Esophagus squamous epithelium (tissue), 5 donors: ENCODE data around the gene HBZ. TPM values are rescaled to one million over a fixed set of nuclear protein-coding genes. Genes with fewer than 3 reads are reported as not detected.

Experiments used
- DNase-seq: peaks from one replicate; lab custom pipeline; 2025; lab: John Stamatoyannopoulos, UW
- H3K27ac ChIP-seq, 4 donors: fragments of 200-600 bp; sonication (generic); one replicate each; pipeline ENCODE4 v1.5.1; 2016 to 2019; ENCODE audit warnings: mild to moderate bottlenecking in 1 of 4
- H3K27me3 ChIP-seq, 4 donors: fragments of 200-600 bp; sonication (generic); 1 replicate in 3 of 4; 2 replicates in 1 of 4; pipeline versions ENCODE4 v1.5.1 to v1.6.0; 2017 to 2021; ENCODE audit warnings: antibody characterized with exemption in 1 of 4
- H3K36me3 ChIP-seq, 3 donors: fragments of 200-600 bp; sonication (generic); one replicate each; pipeline ENCODE4 v1.5.1; 2016 to 2019
- H3K4me1 ChIP-seq, 3 donors: fragments of 200-600 bp; sonication (generic); one replicate each; pipeline ENCODE4 v1.5.1; 2017 to 2019
- H3K4me3 ChIP-seq, 4 donors: fragments of 200-600 bp; sonication (generic); 1 replicate in 3 of 4; 2 replicates in 1 of 4; pipeline ENCODE4 v1.5.1; 2016 to 2019; ENCODE audit warnings: mild to moderate bottlenecking in 2 of 4, moderate library complexity in 1 of 4
- H3K9me3 ChIP-seq, 3 donors: fragments of 200-600 bp; sonication (generic); one replicate each; pipeline ENCODE4 v1.5.1; 2016 to 2019
- CTCF ChIP-seq, 6 experiments: fragments of 450-650 bp in 4 of 6; fragments of 200-600 bp in 2 of 6; sonication (generic) in 2 of 6; IDR thresholded peaks; one replicate each; pipeline ENCODE4 v1.5.1; 2016 to 2019; ENCODE audit warnings: antibody characterized with exemption in 6 of 6, mild to moderate bottlenecking in 4 of 6, moderate library complexity in 4 of 6
- POLR2A ChIP-seq, 4 donors: fragments of 450-650 bp; IDR thresholded peaks; one replicate each; pipeline ENCODE4 v1.6.1; 2017; ENCODE audit warnings: antibody characterized with exemption in 4 of 4, mild to moderate bottlenecking in 4 of 4, moderate library complexity in 3 of 4
- WGBS, 2 donors: methylation state at CpG; one replicate each; pipeline ENCODE4 v1.1.5; 2018; 5-methylcytosine and 5-hydroxymethylcytosine counted together
- intact Hi-C: fragments of 100-400 bp; cut with DNase I; formaldehyde crosslinking; loops from one replicate; pipeline ENCODE4 v1.15.0; 2022
- total RNA-seq, 4 donors: library from RNA; depleted of rRNA; stranded (reverse); fragments of >200 nt; gene quantifications; one replicate each; pipeline ENCODE4 v1.1.0, GENCODE V29; 2016
- donor health status: DM: yes; HTN: yes; CAD: no.

Gene HBZ
- total RNA-seq, 4 donors from 2014 or later: not detected

- Histone ChIP-seq H3K4me1 (peaks cover 15 to 21% (median 17%) of the 10 kb centered on the region in 3 donors), H3K4me3 (peak overlapping the region in 1 of 4 donors; percentile 34), H3K27ac (no peak overlapping the region), H3K27me3 (peaks cover 7 to 85% (median 32%) of the 10 kb centered on the region in 4 donors), H3K9me3 (no peaks in the 10 kb centered on the region), H3K36me3 (no peaks in the 10 kb centered on the region)
- WGBS, 2 donors: 0% methylated on average over 2 of the region's 77 CpGs; no CpG with 5 or more reads in 1 of the 2 donors
- intact Hi-C loops: no loop called here
- DNase-seq: no peak
- no peak for TF ChIP-seq POLR2A (IDR thresholded peaks at IDR 0.05)
These were observed 12.5 kb downstream of the HBZ start for GRCh38 chr16:164827-165538.

- H3K36me3 ChIP-seq: no peaks in the 10 kb centered on the region
- peaks cover 15 to 21% (median 17%) of the 10 kb centered on the region in 3 donors for H3K4me1 ChIP-seq
- H3K27me3 ChIP-seq: peaks cover 7 to 87% (median 36%) of the 10 kb centered on the region in 4 donors
- no peak within 1 kb of the TSS for H3K27ac ChIP-seq
- TF ChIP-seq CTCF (IDR thresholded peaks at IDR 0.05): no peak
- TF ChIP-seq POLR2A (IDR thresholded peaks at IDR 0.05): no peak
- intact Hi-C loops: no loop called here
- no peaks in the 10 kb centered on the region for H3K9me3 ChIP-seq
- WGBS, 2 donors: no CpG with 5 or more reads among the region's 75 CpGs
- DNase-seq: no peak
- peak within 1 kb of the TSS in 2 of 4 donors; percentile 22 to 34 for H3K4me3 ChIP-seq
These were observed 13.3 kb downstream of the HBZ start, which contains the start of gene HBM for GRCh38 chr16:165539-166374. Gene HBM, plus strand, starts transcription at chr16:165978. Its CDS starts 20 bp downstream, at chr16:165998.

- H3K4me1 ChIP-seq: peaks cover 15 to 21% (median 17%) of the 10 kb centered on the region in 3 donors
- no peaks in the 10 kb centered on the region for H3K36me3 ChIP-seq
- intact Hi-C loops: no loop called here
- 4 to 7% methylated on average over 11 to 22 of the region's 45 CpGs for WGBS, 2 donors
- TF ChIP-seq POLR2A (IDR thresholded peaks at IDR 0.05) (no peak), CTCF (IDR thresholded peaks at IDR 0.05) (no peak)
- DNase-seq: no peak
- H3K4me3 ChIP-seq: peak overlapping the region in 2 of 4 donors; percentile 22 to 34
- H3K9me3 ChIP-seq: no peaks in the 10 kb centered on the region
- no peak overlapping the region for H3K27ac ChIP-seq
- peaks cover 7 to 87% (median 42%) of the 10 kb centered on the region in 4 donors for H3K27me3 ChIP-seq
These were observed 14.1 kb downstream of the HBZ start for GRCh38 chr16:166375-167121.

- Histone ChIP-seq H3K27me3 (peaks cover 7 to 87% (median 44%) of the 10 kb centered on the region in 4 donors), H3K4me1 (peaks cover 15 to 21% (median 17%) of the 10 kb centered on the region in 3 donors), H3K36me3 (no peaks in the 10 kb centered on the region), H3K9me3 (no peaks in the 10 kb centered on the region), H3K27ac (no peak overlapping the region), H3K4me3 (no peak overlapping the region)
- 15 to 16% methylated on average over 7 to 9 of the region's 11 CpGs for WGBS, 2 donors
- DNase-seq: no peak
- TF ChIP-seq POLR2A (IDR thresholded peaks at IDR 0.05): no peak
- no peak for TF ChIP-seq CTCF (IDR thresholded peaks at IDR 0.05)
- intact Hi-C loops: no loop called here
These were observed 14.8 kb downstream of the HBZ start for GRCh38 chr16:167122-167690.

- TF ChIP-seq POLR2A (IDR thresholded peaks at IDR 0.05) (no peak), CTCF (IDR thresholded peaks at IDR 0.05) (no peak)
- H3K27me3 ChIP-seq: peaks cover 7 to 79% (median 44%) of the 10 kb centered on the region in 4 donors
These were observed 16.0 kb downstream of the HBZ start for GRCh38 chr16:168424-168823.

More at GRCh38 chr16:168424-168823, 16.0 kb downstream of the HBZ start:
- no peak for DNase-seq
- Histone ChIP-seq H3K4me1 (peaks cover 15 to 24% (median 17%) of the 10 kb centered on the region in 3 donors), H3K36me3 (no peaks in the 10 kb centered on the region), H3K27ac (no peak overlapping the region), H3K4me3 (no peak overlapping the region), H3K9me3 (no peaks in the 10 kb centered on the region)
- 54 to 61% methylated on average over 3 to 5 of the region's 6 CpGs for WGBS, 2 donors
- intact Hi-C loops: no loop called here
